HepG2 (cell line): Measurements from ENCODE around the gene FAM114A1. TPM values are rescaled to one million over a fixed set of nuclear protein-coding genes. Genes with fewer than 3 reads are reported as not detected.

ENCODE experiments used
- ATAC-seq: fragments of 200-7000 bp; cut with Tn5 transposase; 3 replicates; pipeline ENCODE4 v1.9.1; 2020; ENCODE audit warnings: mild to moderate bottlenecking, moderate library complexity
- BruUV-seq: library from RNA; stranded (reverse); fragments of 400-500 nt; replicated peaks from 2 replicates; lab custom pipeline; 2021; lab: Mats Ljungman, UMichigan
- CTCF ChIA-PET: fragments of 300-600 bp; formaldehyde crosslinking; extraction: SDS; loops from one replicate; lab custom pipeline; 2021; ENCODE audit warnings: low total read pairs, inconsistent platforms, low intra/inter-chr PET ratio; lab: Yijun Ruan, JAX
- POLR2A ChIA-PET: fragments of 350-600 bp; sonication (Branson Sonifier 250); formaldehyde crosslinking; loops from one replicate; lab custom pipeline; 2020; ENCODE audit warnings: antibody characterized with exemption, inconsistent platforms; lab: Yijun Ruan, JAX
- DNase-seq: peaks from one replicate; pipeline ENCODE4 v3.0.0-alpha.2; 2015; ENCODE audit warnings: low spot score
- FAIRE-seq: peaks from 3 replicates; lab custom pipeline; 2011; peaks lifted over from hg19 to GRCh38; lab: Jason Lieb, UNC
- H2AFZ ChIP-seq: one replicate; pipeline ENCODE4 v1.6.1; 2011; ENCODE audit warnings: low read length, inconsistent platforms
- H3K27ac ChIP-seq: fragments of 300-600 bp; 3 replicates; pipeline ENCODE4 v1.8.0; 2011; ENCODE audit warnings: mixed run types, mild to moderate bottlenecking, mixed read lengths, low read length, inconsistent platforms; ENCODE audit not compliant: insufficient read depth; ENCODE audit errors: extremely low read length
- H3K27me3 ChIP-seq, 2 experiments: fragments of 200-600 bp in 1 of 2; 2 replicates in 1 of 2; 3 replicates in 1 of 2; pipeline versions ENCODE4 v1.6.0 to v1.8.0; 2011; ENCODE audit warnings: low read length in 2 of 2, mild to moderate bottlenecking in 2 of 2, moderate library complexity in 2 of 2, inconsistent platforms in 1 of 2; ENCODE audit not compliant: insufficient read depth in 2 of 2, control insufficient read depth in 1 of 2
- H3K36me3 ChIP-seq, 2 experiments: fragments of 200-600 bp in 1 of 2; replicated peaks in 1 of 2; 2 replicates in 1 of 2; 3 replicates in 1 of 2; pipeline versions ENCODE4 v1.5.1 to v1.8.0; 2011; ENCODE audit warnings: low read length in 2 of 2, inconsistent platforms in 1 of 2; ENCODE audit not compliant: insufficient read depth in 2 of 2, control insufficient read depth in 1 of 2
- H3K4me1 ChIP-seq: 2 replicates; pipeline ENCODE4 v1.5.1; 2012; ENCODE audit warnings: low read length, inconsistent platforms; ENCODE audit not compliant: insufficient read depth
- H3K4me2 ChIP-seq: 2 replicates; pipeline ENCODE4 v1.6.0; 2011; ENCODE audit warnings: low read depth, low read length, inconsistent platforms
- H3K4me3 ChIP-seq, 3 experiments: fragments of 200-600 bp in 1 of 3; sonication (generic), shearing (Covaris generic) in 1 of 3; replicated peaks in 1 of 3; 2 replicates each; pipeline ENCODE4 v1.5.1; 2011 to 2016; ENCODE audit warnings: low read length in 3 of 3, inconsistent platforms in 2 of 3, low read depth in 2 of 3, mild to moderate bottlenecking in 2 of 3, control low read depth in 1 of 3, mixed read lengths in 1 of 3; ENCODE audit not compliant: insufficient read depth in 1 of 3
- H3K79me2 ChIP-seq: one replicate; pipeline ENCODE4 v1.6.1; 2011; ENCODE audit warnings: low read length, inconsistent platforms; ENCODE audit not compliant: insufficient read depth
- H3K9ac ChIP-seq: 2 replicates; pipeline ENCODE4 v1.6.0; 2011; ENCODE audit warnings: mild to moderate bottlenecking, low read depth, low read length, inconsistent platforms; ENCODE audit not compliant: insufficient read depth
- H3K9me3 ChIP-seq: 2 replicates; pipeline ENCODE4 v1.5.1; 2012; ENCODE audit warnings: mild to moderate bottlenecking, low read length
- H4K20me1 ChIP-seq: 2 replicates; pipeline ENCODE4 v1.6.0; 2011; ENCODE audit warnings: inconsistent platforms, mild to moderate bottlenecking, low read length, moderate library complexity; ENCODE audit not compliant: insufficient read depth
- ATF3 ChIP-seq: sonication (generic); formaldehyde crosslinking; IDR thresholded peaks from 2 replicates; pipeline ENCODE4 v1.4.0; 2020; ENCODE audit warnings: missing genetic modification reagents
- BHLHE40 ChIP-seq: IDR thresholded peaks from 2 replicates; pipeline ENCODE4 v1.6.1; 2011; ENCODE audit warnings: low read length, improper control_type of control experiment
- CBX2 ChIP-seq, 2 experiments: fragments of 200-600 bp in 1 of 2; sonication (generic); formaldehyde crosslinking in 1 of 2; IDR thresholded peaks; 2 replicates each; pipeline versions ENCODE4 v1.7.0 to v1.8.1; 2018 to 2022; ENCODE audit warnings: low read depth in 2 of 2, low read length in 1 of 2, mild to moderate bottlenecking in 1 of 2, missing genetic modification reagents in 1 of 2
- GZF1 ChIP-seq: sonication (generic); formaldehyde crosslinking; IDR thresholded peaks from 2 replicates; pipeline ENCODE4 v1.5.1; 2020; ENCODE audit warnings: mild to moderate bottlenecking, missing genetic modification reagents
- MXI1 ChIP-seq: IDR thresholded peaks from 3 replicates; pipeline ENCODE4 v1.6.1; 2012; ENCODE audit warnings: low read depth, low read length, inconsistent platforms, borderline replicate concordance
- POLR2G ChIP-seq: fragments of 200-400 bp; formaldehyde crosslinking; IDR thresholded peaks from 2 replicates; pipeline ENCODE4 v1.6.1; 2018; ENCODE audit warnings: mild to moderate bottlenecking, low read depth, low read length, moderate library complexity
- SKI ChIP-seq: fragments of 450-650 bp; IDR thresholded peaks from one replicate; pipeline ENCODE4 v1.6.1; 2018; ENCODE audit warnings: mild to moderate bottlenecking; ENCODE audit not compliant: partially characterized antibody
- ZFAT ChIP-seq: sonication (generic); formaldehyde crosslinking; conservative IDR thresholded peaks from 2 replicates; pipeline ENCODE4 v1.8.1; 2023; ENCODE audit warnings: missing genetic modification reagents, inconsistent platforms
- ZFY ChIP-seq: sonication (generic); formaldehyde crosslinking; IDR thresholded peaks from 2 replicates; pipeline ENCODE4 v1.4.0; 2020; ENCODE audit warnings: missing genetic modification reagents
- ZKSCAN1 ChIP-seq: fragments of 150-350 bp; IDR thresholded peaks from 2 replicates; pipeline ENCODE4 v1.6.1; 2014; ENCODE audit warnings: low read length
- WGBS: methylation state at CpG from one replicate; pipeline ENCODE4 v1.1.6; 2017; ENCODE audit warnings: low lambda C conversion rate; 5-methylcytosine and 5-hydroxymethylcytosine counted together
- in situ Hi-C: cut with HindIII; loops from 2 replicates; pipeline ENCODE4 v1.10.0; 2017; ENCODE audit warnings: low pct_unique_long_range_greater_than_20kb; ENCODE audit not compliant: extremely low pct_ligation_motif_present
- intact Hi-C: fragments of 100-400 bp; cut with micrococcal nuclease; formaldehyde crosslinking; loops from one replicate; pipeline ENCODE4 v1.10.0; 2022; ENCODE audit not compliant: unreplicated experiment
- polyA plus RNA-seq, 8 experiments: library from polyadenylated mRNA; depleted of rRNA in 3 of 8; stranded (reverse) in 7 of 8; unstranded in 1 of 8; fragments of >200 nt; fragmentation: Illumina TruSeq in 4 of 8; extraction: Trizol in 4 of 8; gene quantifications; 2 replicates each; pipeline versions ENCODE4 v1.2.1 to v1.2.3, GENCODE V29; 2011 to 2016; ENCODE audit warnings: low read depth in 4 of 8, missing spikeins in 1 of 8, mixed read lengths in 1 of 8; ENCODE audit not compliant: insufficient read depth in 1 of 8
- total RNA-seq, 5 experiments: library from RNA; depleted of rRNA; stranded (reverse); fragments of >200 nt; fragmentation: Illumina TruSeq; extraction: Trizol; gene quantifications; 2 replicates each; pipeline ENCODE4 v1.2.3, GENCODE V29; 2016; ENCODE audit warnings: low read depth in 1 of 5
- TF ChIP-seq, protein P1 (sequence below): sonication (generic); formaldehyde crosslinking; IDR thresholded peaks from 2 replicates; pipeline ENCODE4 v1.8.1; 2023; ENCODE audit warnings: mild to moderate bottlenecking, moderate library complexity, missing genetic modification reagents

Gene FAM114A1
- total and polyA plus RNA-seq, 2 of the 13 experiments (the other 11 are each of a cell fraction or from before 2014, with no cell fraction given), result 61.0 to 76.9 TPM

GRCh38 chr4:38943343-38943742 lies 75.7 kb downstream of the FAM114A1 start:
- TF ChIP-seq ATF3 (CRISPR knock-in tag) (no peak), POLR2G (no peak), MXI1 (no peak), SKI (no peak), ZFAT (CRISPR knock-in tag) (no peak), GZF1 (CRISPR knock-in tag) (no peak), BHLHE40 (no peak), ZFY (no peak), CBX2 (IDR thresholded peaks at IDR 0.05; ENCODE audit: low read depth, low read length) (no peak), CBX2 (CRISPR knock-in tag; IDR thresholded peaks at IDR 0.05; ENCODE audit: low read depth) (no peak), ZKSCAN1 (no peak)
- TF ChIP-seq, protein P1, sequence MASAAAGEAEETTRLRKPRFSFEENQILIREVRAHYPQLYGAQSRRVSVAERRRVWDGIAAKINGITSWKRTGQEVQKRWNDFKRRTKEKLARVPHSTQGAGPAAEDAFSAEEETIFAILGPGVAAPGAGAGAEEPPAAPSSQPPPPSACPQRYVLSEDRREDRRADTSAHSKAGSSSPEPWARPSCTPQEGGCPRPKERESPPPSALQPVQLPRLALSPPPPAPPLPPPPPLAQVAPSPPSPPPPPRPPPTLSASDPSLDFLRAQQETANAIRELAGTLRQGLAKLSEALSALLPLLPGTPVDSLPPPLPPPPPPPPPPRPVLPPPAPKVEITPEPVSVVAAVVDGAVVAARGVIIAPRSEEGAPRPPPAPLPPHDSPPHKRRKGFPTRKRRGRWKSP (CRISPR knock-in tag), result no peak
- DNase-seq, result no peak
- ChIA-PET POLR2A (interaction anchor here (1.6 kb wide), 1 partner anchor 39 kb away, joined by 4 read pairs; no protein-coding TSS in a partner anchor), CTCF (no interaction called here)
- H3K4me3 ChIP-seq, result no peak overlapping the region
- peaks cover 6 to 57% of the 10 kb centered on the region in 2 experiments for H3K36me3 ChIP-seq
- no TSS peak for BruUV-seq
- ATAC-seq, result no peak
- H3K4me1 ChIP-seq, result no peaks in the 10 kb centered on the region
- no peak overlapping the region for H2AFZ ChIP-seq
- H3K27ac ChIP-seq, result no peak overlapping the region
- WGBS, result 100% methylated on average over 4 of the region's 4 CpGs
- H3K27me3 ChIP-seq, result no peaks in the 10 kb centered on the region
- no peaks in the 10 kb centered on the region for H3K79me2 ChIP-seq
- H3K4me2 ChIP-seq, result no peak overlapping the region
- no peak for FAIRE-seq
- no peaks in the 10 kb centered on the region for H3K9me3 ChIP-seq
- no peaks in the 10 kb centered on the region for H4K20me1 ChIP-seq
- no peak overlapping the region for H3K9ac ChIP-seq
- intact Hi-C loops (no loop called here), in situ Hi-C loops (no loop called here)
